ENCODE measurements around the gene BLOC1S2.
"Not testable (repeated sequence)": the region's sequence is repeated elsewhere in the genome, so short reads cannot be mapped to it uniquely, and the experiment has no call there.

The BLOC1S2 gene

DNA sequence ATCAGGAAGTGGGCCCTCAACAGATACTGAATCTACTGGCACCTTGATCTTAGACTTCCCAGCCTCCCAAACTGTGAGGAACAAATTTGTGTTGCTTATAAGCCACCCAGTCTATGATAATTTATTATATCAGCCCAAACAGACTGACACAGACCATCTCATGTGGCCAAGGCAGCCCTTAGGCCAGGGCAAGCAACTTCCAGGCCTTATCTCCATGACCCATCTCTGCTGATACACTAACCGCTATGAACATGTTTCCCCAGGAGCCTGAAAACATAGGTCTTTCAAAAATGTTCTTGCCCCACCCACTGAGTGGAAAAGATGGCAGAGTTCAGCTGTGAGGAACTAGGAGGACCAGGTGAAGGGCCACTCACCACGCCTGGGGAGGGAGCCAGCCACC, 3.2 kb upstream of the BLOC1S2 start:
- no peak for DNase-seq

DNA sequence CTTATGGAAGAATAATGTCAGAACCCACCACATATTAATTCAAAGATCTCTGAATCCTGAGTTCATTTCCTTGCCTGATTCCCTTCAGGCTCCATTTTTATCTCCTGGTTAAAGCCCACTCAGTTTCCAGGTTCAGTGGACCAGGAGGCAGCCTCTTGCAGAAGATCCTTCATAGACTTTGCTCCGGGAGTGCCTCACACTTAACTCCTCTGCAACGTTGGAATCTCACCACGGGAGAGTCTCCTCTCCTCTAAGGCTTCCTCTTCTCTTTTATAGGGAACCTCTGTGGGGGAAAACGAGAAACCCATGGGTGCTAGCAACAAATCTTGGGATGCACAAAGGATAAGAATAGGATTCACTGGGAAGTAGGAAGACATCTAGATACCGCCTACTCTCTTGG, 1.7 kb upstream of the BLOC1S2 start:
- no peak for DNase-seq

DNA sequence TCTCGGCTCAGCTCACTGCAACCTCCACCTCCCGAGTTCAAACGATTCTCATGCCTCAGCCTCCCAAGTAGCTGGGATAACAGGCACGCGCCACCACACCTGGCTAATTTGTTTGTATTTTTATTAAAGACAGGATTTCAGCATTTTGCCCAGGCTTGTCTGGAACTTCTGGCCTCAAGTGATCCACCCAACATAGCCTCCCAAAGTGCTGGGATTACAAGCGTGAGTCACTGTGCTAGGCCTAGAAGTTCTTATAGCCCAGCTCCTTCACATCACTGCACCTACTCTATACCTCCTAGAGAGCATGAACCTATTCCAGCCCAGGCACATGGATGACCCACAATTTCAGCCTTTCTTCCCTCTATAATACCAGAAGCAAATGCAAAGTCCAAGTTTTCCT, 1.3 kb upstream of the BLOC1S2 start:
- no peak for DNase-seq

DNA sequence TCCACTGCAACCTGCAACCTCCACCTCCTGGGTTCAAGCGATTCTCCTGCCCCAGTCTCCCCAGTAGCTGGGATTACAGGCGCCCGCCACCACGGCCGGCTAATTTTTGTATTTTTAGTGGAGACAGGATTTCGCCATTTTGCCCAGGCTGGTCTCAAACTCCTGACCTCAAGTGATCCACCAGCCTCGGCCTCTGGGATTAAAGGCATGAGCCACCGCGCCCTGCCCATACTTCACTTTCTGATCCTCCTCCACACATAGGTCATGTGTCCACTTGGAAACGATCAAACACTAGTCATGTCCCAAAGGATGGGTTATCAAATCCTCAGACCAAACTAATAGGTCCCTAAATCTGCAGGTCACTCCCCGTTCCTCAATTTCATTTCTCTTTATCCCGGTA, 1.2 kb downstream of the BLOC1S2 start:
- not testable (repeated sequence) for DNase-seq

DNA sequence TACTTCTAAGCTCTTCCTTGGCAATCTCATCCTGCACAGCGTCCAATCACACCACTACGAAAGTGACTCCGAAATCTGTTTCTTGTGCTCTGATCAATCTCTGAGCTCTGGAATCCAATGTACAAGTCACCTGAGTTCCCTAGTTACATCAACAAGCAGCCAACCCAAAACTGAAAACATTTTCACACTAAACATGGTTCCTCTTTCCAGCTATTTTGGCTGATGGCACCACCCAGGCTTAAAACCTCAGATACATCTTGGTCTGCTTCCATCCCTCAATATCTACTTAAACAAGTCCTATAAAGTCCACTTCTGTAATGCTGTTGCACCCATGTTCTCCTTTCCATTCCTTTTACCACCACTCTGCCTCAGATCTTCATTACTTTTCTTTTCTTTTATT, 3.6 kb downstream of the BLOC1S2 start:
- no peak for DNase-seq

DNA sequence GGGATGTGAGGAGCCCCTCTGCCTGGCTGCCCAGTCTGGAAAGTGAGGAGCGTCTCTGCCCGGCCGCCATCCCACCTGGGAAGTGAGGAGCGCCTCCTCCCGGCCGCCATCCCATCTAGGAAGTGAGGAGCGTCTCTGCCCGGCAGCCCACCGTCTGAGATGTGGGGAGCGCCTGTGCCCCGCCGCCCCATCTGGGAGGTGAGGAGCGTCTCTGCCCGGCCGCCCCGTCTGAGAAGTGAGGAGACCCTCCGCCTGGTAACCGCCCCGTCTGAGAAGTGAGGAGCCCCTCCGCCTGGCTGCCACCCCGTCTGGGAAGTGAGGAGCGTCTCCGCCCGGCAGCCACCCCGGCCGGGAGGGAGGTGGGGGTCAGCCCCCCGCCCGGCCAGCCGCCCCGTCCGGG, 9.5 kb downstream of the BLOC1S2 start:
- DNase-seq: not testable (repeated sequence)

DNA sequence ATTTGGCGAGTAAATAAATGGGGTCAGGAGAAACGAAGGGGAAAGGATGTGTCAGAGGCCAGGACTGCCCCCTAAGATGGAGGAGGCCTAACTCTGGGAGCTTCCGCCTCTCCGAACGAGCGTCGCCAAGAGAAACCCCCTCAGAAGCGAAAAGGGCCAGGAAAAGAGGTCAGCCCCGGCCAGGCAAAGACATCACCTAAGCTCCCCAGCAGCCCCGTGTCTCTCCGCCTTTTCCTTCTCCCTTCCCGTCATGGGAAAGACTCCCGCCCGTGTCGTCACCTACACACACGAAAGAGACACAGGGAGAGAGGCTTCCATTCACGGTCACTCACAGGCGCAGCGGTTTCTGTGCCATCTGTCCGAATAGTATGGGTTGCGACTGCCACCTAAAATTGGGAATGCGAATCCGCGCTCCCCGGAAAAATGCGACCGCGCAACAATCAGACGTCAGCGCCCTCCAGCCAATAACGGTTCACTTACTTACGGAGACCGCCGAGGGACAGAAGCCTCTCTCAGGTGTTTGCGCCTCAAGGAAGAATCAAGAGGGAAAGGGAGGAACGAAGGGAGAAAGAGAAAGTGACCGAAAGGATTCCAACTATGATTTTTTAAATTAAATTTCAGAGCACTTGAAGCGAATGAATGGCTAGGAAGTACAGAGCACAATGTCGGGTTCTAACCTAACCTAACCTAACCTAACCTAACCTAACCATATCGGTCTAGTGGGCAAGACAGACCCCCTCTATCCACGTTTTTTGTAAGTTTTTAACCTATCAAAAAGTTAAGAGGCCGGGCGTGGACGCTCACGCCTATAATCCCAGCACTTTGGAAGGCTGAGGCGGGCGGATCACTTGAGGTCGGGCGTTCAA, 19.0 kb downstream of the BLOC1S2 start, which contains the start of gene CWF19L1:
Gene CWF19L1, minus strand, starts transcription at position 400 of the 866 bp plus-strand sequence. Its CDS starts 45 bp downstream, at position 355.
- DNase-seq: peak; percentile 78 to 79

DNA sequence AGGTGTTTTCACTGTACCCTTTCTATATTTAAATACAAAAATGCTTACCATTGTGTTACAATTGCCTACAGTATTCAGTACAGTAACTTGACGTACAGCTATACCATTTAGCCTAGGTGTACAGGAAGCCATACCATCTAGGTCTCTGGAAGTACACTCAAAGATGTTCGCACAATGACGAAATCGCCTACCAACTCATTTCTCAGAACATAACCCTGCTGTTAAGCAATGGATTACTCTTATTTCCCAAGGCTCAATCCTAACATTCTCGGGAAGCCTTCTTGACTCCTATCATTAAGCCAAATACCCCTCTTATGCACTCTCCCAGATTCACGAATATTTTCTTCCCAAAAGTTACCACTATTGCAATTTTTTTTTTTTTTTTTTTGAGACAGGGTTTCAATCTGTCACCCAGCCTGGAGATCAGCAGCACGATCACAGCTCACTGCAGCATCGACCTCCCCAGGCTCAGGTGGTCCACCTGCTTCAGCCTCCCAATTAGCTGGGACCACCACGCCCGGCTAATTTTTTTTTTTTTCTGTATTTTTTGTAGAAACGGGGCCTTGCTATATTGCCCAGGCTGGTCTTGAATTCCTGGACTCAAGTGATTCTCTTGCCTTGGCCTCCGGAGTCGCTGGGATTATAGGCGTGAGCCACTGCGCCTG, 20.5 kb downstream of the BLOC1S2 start:
- no peak for DNase-seq

DNA sequence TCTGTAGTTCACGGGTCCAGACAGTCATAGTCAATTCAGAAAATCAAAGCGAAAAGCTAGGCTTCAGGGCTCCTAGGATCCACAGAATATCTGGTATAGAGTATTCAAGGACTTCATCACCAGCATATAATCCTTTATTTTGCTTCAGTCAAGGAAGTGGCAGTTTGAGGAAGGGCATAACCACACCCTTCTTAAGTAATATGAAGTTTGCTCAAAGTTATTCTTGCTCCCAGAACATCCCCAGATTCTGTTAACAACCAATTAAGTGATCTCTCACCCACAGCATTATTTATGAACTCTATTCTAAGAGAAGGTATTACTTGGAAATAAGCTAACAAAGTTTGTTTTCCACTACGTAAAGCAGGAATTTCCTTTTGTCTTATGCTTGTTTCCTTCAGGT, 32.3 kb downstream of the BLOC1S2 start:
- no peak for DNase-seq

DNA sequence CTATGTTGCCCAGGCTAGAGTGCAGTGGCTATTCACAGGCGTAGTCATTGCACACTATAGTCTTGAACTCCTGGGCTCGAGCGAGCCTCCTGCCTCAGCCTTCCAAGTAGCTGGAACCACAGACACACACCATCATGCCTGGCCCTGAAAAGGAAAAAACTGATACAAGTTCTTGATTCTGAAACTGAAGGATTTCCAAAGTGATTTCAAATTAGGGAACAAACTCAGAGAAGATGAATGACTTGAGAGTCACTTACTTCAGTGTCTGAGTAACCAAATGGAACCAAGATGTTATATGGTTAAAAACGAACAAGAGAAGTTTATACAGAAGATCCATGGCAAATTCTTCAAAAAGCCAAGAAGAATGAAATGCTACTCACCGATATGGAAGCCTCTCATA, 33.4 kb downstream of the BLOC1S2 start:
- DNase-seq: no peak

DNA sequence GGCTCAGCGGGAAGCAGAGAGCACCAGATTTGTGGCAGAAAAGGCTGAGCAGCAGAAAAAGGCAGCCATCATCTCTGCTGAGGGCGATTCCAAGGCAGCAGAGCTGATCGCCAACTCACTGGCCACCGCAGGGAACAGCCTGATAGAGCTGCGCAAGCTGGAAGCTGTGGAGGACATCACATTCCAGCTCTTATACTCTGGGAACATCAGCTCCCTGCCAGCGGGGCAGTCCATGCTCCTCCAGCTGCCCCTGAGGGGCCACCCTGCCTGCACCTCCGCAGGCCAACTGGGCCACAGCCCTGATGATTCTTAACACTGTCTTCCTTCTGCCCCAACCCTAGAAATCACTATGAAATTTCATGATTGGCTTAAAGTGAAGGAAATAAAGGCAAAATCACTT, 37.7 kb downstream of the BLOC1S2 start:
- no peak for DNase-seq

DNA sequence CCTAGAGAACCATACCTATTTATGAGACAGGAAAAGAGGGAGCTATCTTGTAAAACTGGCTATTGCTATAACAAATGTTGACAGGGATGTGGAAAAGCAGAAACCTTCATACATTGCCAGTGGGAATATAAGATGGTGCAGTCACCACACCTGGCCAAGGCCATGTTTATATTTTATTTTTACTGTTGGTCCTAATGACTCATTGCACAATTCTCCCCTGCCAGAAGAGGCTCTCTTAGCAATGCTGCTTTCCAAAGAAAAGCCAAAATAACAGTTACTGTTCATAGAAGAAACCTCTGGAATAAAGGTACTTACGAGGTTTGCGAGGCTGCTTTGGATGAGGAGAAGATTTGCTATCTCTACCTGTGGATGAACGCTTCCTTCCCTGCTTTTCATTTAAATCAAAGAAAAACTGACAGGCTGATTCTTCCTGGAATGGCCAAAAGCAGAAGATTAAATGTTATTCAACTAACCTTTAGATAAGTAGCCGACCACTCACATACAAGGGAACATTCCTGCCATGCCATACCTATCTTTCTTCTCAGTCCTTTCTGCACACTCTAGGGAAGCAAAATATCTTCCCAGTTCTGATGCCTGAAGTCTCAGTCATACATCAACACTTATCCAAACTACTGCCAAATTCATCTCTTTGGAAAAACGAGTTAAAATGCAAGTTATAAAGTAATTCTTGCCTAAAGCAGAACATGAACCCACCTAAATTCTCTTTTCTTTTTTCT, 40.8 kb downstream of the BLOC1S2 start:
- no peak for DNase-seq

DNA sequence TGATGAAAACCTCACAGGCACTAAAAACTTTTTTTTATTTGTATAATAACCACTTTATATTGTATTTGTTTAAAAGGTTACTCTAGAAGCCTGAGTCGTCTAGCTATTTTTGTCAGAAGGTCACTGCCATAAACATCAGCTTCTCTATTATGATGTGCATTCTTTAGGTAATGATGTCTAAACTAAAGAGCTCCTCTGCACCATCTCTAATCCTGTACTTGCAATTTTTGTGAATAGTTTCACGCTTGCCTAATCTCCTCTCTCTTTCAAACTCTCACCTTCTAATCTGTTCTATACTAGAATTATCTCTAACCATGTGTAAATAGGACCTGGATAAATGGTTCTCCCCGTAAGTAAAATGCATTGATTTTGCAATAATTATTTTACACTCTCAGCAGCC, 46.6 kb downstream of the BLOC1S2 start:
- no peak for DNase-seq

DNA sequence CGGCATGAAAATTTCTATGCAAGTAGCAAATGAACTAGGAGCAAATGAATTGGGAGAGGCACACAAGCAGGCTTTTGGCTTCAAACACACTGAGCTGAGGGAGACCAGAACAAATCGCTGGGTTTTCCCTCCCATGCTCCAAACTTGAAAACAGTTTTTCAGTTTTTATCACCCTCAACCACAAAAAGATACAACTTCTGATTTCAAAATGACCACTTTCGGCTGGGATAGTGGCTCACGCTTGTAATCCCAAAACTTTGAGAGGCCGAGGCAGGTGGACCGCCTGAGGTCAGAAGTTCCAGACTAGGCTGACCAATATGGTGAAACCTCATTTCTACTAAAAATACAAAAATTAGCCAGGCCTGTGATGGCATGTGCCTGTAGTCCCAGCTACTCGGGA, 48.1 kb downstream of the BLOC1S2 start:
- DNase-seq: no peak

DNA sequence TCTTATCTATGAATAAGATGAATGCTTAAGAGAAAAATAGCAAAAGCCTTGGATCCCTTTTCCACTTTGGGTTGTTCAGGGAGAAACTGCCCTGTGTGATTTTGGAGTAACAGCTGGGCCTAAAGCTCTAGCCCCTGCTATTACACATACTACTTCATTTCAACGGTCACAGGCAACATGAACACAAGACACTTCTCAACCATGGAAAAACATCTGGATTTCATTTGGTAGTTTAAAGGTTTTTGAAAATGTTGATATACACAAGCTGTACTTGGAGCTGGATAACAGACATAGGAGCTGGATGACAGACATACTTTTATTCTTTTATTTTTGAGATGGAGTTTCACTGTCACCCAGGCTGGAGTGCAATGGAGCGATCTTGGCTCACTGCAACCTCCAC, 54.4 kb downstream of the BLOC1S2 start:
- DNase-seq: no peak

DNA sequence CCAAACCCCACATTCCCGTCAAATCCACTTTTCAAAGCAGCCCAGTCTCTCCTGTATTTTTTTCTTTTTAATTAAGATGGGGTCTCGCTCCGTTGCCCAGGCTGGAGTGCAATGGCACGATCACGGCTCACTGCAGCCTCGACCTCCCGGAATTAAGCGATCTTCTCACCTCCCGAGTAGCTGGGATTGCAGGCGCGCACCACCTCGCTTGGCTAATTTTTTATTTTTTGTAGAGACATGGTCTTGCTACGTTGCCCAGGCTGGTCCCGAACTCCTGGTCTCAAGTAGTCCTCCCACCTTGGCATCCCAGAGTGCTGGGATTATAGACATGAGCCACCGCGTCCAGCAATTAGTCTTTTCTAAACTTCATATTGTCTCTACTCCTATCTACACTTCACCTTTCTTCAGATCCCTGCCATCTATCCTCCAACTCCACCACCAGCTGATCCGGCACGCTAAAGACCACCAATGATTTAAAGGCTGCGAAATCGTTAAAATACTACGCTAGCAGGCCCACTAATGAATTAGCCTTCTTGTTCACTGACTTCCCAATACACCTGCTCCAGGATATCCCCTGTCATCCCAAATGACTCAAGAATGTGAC, 56.6 kb downstream of the BLOC1S2 start:
- peak in 1 of 2 donors; percentile 11 for DNase-seq

DNA sequence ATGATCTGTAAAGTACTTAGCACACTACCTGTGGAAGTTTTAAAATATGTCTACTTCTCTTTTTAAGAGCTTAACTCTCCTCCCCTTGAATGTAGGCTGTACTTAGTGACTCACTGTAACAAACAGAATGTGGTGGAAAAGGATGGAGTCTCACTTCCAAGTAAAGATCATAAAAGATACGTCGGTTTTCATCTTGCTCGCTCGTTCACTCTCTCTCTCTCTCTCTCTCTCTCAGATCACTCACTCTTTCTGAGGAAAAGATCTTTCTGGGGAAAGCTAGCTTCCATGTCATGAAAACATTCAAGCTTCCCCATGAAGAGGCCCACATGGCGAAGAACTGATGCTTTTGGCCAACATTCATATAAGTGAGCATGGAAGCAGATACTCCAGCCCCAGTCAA, 62.6 kb downstream of the BLOC1S2 start:
- DNase-seq: no peak
